Hypothalamus (tissue), 51 donors: ENCODE data around the gene ONECUT2.

Source experiments
- DNase-seq, 51 donors: peaks; one replicate each; lab custom pipeline; 2025; lab: John Stamatoyannopoulos, UW

Gene ONECUT2

DNA sequence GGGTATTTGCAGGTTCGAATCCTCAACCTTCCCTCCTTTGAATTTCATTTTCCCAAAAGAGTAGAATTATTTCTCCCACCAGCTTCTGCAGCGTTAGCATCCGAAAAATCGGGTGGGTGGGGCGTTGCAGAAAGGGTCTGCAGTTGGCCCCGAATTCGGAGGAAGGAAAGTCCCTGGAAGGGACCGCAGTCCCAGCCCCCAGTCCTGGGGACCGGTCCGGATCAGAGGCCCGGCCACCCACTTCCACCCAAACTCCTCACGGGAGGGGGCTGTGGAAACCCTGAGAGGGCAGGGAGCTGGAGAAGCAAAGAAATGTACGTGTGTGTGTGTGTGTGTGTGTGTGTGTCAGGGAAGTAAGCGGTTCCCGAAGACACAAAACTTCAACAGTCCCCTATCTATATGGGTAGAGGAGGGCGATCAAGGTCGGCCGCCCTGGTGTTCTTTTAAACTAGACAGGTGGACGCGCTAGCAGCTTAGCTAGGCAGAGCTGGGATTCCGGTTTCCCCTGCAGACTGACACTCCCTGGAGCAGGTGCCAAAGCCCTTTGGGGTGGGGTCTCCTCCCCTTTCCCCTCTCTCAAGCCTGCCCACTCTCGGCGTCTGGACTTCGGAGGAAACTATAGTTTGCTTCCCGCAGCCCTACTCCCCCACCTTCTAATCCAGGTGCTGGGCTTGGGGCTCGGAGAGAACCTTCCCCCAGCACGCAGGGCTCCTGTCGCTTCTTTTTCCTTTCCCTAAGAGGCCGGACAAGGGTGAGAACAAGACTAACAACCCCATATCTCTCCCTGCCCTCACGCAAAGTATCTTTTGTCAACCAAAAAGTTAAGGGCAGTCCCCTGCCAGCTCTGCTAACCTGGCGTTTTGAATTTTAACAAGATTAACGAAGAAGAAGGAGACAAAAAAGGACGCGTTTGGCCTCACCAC, 4.8 kb upstream of the ONECUT2 start:
- no peak for DNase-seq

DNA sequence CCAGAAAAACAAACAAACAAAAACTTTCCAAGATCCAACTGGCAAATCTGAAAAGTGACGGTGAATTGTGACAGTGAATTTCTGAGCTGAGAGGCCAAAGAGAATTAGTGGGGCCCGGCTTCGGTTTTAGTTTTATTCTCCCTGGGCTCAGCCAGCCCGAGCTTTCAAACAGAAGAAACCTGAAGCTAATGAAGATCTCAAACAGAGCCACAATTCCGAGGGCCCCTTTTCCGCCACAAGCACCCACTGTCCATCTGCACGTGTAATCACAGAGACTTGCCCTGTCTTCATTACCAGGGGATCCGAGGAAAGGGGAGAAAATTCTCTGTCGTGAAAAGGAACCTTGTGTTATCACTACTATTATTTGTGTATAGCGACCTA, 4.2 kb upstream of the ONECUT2 start:
- DNase-seq = no peak

DNA sequence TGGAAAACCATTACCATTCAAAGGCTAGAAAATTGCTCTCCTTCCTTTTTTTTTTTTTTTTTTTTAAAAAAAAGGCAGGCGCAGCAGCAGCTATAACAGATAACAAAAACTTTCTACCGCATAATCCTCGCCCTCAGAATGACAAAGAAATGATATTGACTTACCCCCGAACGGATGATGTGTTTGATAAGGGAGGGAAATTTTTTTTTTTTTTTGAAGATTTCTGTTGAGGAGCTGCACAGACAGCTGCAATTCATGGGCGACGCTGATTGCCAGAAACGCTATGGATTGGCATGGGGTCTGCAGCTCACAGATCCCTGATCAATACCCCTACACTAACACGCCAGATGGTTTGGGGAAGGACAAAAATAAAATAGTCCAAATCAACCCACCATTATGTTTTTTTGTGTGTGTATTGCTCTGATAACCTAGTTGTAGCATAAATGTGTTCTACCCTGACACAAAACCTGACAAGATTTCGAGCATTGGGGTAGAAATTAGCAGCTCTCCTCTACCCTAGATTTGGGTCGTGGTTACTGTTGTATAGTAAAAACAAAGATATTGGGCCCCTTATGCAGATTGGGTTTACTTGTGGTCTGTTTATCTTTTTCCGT, 3.6 kb upstream of the ONECUT2 start:
- no peak for DNase-seq

DNA sequence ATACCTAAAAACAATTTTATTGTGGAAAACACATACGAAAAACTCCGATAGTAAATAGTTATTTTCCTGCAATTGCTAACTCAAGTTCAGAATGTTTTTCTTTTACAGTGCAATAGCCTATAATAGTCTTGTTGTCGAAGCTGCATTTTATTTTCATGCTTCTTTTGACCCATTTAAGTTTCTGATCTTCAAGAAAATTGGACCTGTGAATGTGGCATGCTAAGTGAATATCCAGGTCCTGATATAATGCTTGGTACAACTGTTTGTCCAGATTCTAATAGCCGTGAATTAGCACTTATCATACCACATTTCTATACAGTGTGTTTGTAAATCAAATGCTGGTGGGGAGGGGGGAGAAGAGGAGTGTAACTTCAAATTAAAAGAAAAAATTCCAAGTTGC, 3.0 kb upstream of the ONECUT2 start:
- DNase-seq = no peak

DNA sequence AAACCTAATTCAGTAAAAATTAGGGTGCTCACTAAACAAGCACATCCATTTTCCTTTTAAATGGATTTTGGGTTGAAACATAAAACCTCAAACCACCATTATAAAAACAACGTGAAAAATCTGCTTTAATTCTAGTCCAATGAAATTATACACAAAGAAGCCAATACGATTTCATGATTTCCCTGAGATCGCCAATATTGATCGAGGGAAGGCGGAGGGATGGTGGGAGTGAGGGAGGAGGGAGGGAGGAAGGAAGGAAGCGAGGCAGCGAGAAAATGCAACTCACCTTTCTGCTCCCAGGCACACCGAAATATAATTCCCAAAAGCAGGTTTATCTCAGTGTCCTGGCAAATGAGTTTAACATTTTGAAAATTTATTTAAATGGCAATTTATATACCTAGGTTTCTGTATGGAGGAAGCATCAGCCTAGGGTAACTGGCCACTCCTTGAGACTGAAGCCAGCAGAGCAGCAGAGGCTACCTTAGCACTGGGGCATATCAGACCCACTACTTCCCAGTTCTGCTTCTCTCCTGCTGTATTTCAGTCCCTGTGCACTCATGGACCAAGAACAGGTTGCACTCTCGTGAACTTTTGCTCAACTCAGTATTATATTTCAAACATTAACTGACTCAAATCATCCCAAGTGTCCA, 2.3 kb upstream of the ONECUT2 start:
- no peak for DNase-seq

DNA sequence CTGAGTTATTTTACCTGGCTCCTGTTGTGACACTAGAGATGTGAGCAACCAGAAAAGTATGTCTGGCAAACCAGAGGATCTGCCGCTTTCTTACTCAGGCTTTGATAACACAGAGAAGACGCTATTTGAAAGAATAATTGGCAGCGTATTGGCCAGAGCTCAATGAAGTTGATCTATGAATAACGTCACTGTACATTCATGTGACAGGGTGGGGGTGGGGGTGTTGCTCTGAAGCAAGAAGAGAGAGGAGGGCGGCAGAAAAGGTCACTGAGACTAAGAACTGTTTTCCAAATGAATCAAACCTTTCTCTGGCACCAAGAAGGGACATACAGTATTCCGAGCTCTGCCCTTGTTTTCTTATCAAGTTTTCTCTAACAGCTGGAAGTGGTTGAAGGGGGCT, 1.7 kb upstream of the ONECUT2 start:
- no peak for DNase-seq

DNA sequence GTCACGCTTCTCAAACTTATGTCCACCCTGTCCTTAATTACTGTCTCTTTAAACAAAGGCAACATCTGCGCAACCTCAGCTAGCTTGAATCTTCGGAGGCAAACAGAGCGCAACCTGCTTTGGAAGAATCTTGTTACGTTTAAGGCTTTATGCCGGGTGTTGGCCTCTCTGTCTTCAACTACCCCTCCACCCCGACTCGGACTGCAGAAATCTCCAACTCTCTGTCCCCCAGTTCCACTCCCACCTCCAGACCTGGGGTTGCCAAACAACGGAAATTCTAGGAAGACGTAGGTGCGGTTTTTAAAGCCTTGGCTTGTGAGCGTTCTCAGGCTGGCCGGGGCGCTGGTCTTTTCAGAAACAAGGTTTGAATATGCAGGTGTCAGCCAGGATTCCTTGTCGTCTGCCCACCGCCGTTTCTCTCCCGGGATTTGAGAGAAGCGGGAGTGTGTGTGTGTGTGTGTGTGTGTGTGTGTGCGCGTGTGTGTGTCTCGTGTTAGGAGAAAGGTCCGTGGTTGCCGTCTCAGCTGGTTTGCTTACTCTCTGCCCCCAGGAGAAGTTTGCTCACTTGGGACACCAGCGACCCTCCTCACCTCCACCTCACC, 1.1 kb upstream of the ONECUT2 start:
- no peak for DNase-seq

DNA sequence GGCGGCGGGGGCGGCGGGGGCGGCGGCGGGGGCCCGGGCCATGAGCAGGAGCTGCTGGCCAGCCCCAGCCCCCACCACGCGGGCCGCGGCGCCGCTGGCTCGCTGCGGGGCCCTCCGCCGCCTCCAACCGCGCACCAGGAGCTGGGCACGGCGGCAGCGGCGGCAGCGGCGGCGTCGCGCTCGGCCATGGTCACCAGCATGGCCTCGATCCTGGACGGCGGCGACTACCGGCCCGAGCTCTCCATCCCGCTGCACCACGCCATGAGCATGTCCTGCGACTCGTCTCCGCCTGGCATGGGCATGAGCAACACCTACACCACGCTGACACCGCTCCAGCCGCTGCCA, 644 bp downstream of the ONECUT2 start:
- no peak for DNase-seq

DNA sequence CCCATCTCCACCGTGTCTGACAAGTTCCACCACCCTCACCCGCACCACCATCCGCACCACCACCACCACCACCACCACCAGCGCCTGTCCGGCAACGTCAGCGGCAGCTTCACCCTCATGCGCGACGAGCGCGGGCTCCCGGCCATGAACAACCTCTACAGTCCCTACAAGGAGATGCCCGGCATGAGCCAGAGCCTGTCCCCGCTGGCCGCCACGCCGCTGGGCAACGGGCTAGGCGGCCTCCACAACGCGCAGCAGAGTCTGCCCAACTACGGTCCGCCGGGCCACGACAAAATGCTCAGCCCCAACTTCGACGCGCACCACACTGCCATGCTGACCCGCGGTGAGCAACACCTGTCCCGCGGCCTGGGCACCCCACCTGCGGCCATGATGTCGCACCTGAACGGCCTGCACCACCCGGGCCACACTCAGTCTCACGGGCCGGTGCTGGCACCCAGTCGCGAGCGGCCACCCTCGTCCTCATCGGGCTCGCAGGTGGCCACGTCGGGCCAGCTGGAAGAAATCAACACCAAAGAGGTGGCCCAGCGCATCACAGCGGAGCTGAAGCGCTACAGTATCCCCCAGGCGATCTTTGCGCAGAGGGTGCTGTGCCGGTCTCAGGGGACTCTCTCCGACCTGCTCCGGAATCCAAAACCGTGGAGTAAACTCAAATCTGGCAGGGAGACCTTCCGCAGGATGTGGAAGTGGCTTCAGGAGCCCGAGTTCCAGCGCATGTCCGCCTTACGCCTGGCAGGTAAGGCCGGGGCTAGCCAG, 1.2 kb downstream of the ONECUT2 start:
- no peak for DNase-seq

DNA sequence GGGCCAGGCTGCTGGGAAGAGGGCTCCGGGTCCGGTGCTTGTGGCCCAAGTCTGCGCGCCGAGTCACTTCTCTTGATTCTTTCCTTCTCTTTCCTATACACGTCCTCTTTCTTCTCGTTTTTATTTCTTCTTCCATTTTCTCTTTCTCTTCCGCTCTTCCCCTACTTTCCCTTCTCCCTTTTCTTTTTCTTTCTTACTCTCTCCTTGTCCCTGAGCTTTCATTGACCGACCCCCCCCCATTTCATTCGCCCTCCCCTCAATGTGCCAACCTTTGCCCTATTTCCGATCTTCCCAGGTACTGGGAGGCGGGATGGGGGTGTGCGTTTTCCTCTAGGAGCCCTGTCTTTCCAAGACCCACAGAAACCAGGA, 1.8 kb downstream of the ONECUT2 start:
- DNase-seq = no peak

DNA sequence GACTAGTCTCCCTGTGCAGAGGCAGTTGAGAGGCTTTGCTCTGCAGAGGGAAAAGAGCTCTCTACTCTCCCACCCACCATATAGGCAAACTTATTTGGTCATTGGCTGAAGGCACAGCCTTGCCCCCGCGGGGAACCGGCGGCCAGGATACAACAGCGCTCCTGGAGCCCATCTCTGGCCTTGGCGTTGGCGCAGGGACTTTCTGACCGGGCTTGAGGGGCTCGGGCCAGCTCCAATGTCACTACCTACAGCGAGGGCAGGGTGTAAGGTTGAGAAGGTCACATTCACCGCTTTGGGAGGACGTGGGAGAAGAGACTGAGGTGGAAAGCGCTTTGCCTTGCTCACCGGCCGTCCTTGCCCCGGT, 2.2 kb downstream of the ONECUT2 start:
- no peak for DNase-seq

DNA sequence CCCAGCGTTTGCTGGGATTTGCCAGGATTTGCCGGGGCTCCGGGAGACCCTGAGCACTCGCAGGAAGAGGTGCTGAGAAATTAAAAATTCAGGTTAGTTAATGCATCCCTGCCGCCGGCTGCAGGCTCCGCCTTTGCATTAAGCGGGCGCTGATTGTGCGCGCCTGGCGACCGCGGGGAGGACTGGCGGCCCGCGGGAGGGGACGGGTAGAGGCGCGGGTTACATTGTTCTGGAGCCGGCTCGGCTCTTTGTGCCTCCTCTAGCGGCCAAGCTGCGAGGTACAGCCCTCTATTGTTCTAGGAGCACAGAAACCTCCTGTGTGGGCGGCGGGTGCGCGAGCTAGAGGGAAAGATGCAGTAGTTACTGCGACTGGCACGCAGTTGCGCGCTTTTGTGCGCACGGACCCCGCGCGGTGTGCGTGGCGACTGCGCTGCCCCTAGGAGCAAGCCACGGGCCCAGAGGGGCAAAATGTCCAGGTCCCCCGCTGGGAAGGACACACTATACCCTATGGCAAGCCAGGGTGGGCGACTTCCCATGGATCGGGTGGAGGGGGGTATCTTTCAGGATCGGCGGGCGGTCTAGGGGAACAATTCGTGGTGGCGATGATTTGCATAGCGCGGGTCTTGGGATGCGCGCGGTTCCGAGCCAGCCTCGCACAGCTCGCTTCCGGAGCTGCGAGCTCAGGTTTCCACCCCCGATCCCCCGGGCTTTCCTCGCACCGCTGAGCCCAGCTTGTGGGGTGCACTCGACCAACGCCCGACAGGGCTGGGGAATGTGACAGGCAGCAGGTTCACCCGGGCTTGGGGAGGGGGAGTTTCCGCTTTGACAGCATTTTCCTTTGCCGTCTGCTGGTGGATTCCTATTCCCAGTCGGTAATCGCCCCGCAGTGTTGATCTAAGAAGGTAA, 2.8 kb downstream of the ONECUT2 start:
- peak in 30 of 51 donors; percentile 4 to 76 (median 38) for DNase-seq

DNA sequence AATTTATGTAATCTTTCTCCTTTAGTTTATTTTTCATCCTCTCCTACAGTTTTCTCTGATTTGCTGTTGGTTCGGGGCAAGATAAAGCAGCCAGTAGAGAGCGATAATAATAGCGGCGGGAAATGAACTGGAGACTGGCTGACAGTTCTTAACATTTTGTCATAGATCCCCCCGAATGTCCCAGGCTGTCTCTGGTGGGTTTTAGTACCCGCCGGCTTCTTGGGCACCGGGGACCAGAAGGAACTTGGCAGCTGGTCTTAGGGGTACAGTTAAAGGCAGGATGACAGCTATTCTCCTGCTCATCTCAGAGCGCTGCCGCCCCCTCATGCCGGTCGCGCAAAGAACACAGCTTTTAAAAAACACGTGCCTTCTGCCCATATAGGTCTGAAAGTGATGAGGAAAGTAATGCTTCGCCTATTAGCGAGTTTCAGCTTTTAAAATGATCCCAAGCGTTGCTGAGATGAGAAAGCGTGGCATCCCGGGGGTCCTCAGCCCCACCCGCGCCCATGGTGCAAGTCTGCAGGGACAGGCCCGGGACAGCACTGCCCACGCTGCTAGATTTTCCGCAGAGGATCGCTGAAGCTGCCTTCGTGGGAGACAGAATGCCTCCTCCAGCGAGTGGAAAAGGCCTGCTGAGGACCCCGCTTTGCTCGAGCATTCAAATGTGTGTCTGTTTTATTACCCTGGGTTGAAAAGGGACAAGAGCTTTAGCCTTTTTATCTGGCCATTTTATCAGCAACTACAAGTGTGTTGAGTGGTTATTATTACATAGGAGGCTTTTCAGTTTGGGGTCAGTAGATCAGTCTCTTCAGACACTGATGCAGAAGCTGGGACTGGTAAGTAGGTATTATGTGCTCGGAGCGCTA, 3.8 kb downstream of the ONECUT2 start:
- no peak for DNase-seq

DNA sequence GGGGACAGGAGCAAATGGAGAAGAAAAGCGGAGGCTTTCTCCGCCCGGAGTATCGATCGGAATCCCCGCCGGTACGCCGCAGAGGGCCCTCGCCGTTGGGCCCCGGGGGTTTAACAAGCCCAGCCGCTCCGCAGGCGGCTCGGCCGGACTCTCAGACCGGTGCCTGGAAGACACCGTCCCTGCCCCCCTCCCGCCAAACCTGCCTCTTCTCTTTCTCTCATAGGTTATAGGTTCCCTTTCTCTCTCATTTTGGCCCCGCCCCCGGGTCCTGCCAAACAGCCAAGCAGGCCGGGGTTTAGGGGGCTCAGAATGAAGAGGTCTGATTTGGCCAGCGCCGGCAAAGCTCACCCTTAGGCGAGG, 4.4 kb downstream of the ONECUT2 start:
- DNase-seq = no peak

DNA sequence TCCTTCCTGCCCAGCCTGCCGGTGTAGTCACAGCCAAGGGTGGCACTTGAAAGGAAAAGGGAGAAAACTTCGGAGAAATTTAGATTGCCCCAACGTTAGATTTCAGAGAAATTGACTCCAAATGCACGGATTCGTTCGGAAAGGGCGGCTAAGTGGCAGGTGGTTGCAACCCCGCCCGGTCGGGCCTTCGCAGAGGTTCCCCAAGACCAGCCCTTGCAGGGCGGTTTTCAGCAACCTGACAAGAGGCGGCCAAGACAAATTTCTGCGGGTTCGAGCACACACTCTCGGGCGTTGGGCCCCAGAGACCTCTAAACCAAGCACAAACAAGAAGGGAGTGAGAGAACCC, 4.8 kb downstream of the ONECUT2 start:
- no peak for DNase-seq

DNA sequence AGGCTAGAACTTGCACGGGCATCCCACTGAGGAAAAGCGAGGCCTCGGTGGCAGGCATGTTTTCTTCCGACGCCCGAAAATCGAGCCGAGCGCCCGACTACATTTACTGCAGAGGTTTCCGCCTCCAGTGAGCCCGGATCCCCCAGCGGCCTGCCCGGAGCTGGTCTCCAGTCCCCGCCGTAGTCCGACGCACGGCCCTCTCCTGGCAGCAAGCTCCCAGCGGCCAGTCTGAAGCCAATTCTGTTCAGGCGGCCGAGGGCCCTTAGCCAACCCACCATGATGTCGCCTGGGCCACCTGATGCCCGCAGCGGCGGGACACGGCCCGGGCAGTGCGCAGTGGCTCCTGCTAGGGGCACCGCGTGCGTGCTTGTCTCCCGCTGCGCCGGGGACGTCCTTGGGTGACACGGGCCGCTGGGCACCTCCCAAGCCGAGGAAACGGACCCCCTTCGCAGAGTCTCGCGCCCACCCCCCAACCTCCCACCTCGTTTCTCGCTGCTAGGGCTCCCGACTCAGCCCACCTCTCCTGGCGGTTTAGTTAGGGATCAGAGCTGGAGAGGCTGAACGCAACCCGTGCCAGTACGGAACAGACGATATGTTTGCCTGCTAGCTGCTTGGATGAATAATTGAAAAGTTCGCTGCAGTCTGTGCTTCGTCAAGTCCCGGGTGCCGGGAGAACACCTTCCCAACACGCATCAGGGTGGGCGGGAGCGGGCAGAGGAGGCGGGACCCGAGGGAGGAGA, 5.3 kb downstream of the ONECUT2 start:
- no peak for DNase-seq

DNA sequence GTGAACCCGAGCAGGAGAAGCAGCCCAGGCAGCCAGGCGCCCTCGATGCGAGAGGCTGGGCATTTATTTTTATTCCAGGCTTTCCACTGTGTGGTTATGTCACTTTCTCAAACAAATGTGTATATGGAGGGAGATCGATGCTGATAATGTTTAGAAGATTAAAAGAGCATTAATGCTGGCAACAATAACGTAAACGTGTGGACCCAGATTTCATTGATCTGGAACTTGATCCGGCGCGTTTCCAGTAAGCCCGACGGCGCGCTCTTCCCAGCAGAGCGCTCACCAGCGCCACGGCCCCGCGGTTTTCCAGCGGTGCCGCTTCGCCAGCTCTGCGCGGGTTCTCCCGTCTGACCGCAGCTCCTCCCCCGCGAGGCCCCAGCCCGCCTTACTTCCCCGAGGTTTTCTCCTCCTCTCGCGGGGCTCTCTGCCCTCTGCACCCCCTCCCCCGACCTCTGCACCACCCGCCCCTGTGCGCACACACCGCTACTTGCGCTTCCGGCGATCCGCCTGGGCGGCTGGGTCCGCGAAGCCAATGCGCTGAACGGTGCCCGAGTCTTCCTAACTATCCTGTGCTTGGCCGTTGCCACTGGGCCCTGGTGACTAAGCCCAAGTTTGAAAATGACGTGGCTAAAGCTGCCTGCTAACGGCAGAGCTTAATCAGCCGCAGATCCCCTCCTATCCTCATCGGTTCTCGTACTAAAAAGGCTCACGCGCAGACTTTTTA, 6.1 kb downstream of the ONECUT2 start:
- no peak for DNase-seq

DNA sequence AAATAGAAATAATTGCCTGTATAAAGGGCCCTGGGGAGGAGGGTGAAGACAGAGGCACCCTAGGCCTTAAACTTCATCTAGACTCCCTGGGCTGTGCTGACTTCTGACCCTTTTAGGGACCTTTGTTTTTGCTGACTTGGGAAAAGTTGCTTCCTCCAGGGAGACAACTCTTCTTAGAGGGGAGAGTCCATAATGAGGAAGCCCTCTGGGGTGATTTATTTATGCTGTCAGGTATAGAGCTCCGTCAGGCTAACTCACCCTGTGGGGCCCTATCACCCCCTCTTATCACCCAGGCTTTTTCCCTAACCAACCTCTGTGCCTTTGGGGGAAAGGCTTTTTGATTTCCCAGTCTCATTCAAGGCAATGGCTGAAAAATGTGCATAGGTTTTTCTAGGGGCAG, 8.1 kb downstream of the ONECUT2 start:
- no peak for DNase-seq
